ENCODE measurements around the gene SCRT2.

DNA sequence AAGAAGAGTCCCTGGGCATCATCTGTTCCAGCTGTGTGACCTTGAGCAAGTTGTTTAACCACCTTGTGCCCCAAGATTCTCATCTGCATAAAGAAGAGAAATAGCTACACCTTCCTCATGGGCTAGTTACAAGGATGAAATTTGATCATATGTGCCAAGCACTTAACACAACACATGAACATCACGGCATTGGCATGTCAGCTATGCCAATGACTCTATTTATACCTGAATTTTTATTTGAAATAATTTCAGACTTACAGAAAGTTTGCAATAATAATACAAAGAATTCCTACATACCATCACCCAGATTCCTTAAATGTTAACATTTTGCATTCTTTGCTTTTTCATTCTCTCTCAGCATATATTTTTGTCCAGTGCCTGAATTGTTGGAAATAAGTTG, 44.5 kb downstream of the SCRT2 start:
- TF ChIP-seq, protein P1, sequence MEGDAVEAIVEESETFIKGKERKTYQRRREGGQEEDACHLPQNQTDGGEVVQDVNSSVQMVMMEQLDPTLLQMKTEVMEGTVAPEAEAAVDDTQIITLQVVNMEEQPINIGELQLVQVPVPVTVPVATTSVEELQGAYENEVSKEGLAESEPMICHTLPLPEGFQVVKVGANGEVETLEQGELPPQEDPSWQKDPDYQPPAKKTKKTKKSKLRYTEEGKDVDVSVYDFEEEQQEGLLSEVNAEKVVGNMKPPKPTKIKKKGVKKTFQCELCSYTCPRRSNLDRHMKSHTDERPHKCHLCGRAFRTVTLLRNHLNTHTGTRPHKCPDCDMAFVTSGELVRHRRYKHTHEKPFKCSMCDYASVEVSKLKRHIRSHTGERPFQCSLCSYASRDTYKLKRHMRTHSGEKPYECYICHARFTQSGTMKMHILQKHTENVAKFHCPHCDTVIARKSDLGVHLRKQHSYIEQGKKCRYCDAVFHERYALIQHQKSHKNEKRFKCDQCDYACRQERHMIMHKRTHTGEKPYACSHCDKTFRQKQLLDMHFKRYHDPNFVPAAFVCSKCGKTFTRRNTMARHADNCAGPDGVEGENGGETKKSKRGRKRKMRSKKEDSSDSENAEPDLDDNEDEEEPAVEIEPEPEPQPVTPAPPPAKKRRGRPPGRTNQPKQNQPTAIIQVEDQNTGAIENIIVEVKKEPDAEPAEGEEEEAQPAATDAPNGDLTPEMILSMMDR (IDR thresholded peaks at IDR 0.05), result no peak
- no peak for TF ChIP-seq POLR2AphosphoS5 (IDR thresholded peaks at IDR 0.05)
- no peak for TF ChIP-seq POLR2A (IDR thresholded peaks at IDR 0.05; ENCODE audit: low read depth)
- TF ChIP-seq EP300 (IDR thresholded peaks at IDR 0.05), result no peak

Measured in esophagus muscularis mucosa (tissue), 4 donors.